T-helper 1 cell (primary cell): ENCODE measurements around the gene GPC6.

Experiments used
- DNase-seq, 5 donors: peaks; one replicate each; pipeline ENCODE4 v3.0.0-alpha.2; 2012 to 2020

GPC6 gene

GRCh38 chr13:94233401-94233800, 1006.8 kb downstream of the GPC6 start:
- DNase-seq: no peak

- no peak for DNase-seq
Measured at GRCh38 chr13:94233837-94234236, 1007.2 kb downstream of the GPC6 start.

GRCh38 chr13:94234738-94235137, 1008.1 kb downstream of the GPC6 start:
- no peak for DNase-seq

GRCh38 chr13:94236132-94236531, 1009.5 kb downstream of the GPC6 start:
- DNase-seq: no peak

GRCh38 chr13:94236872-94237271, 1010.3 kb downstream of the GPC6 start:
- DNase-seq: peak in 1 of 5 donors; percentile 47

GRCh38 chr13:94239135-94239534, 1012.5 kb downstream of the GPC6 start:
- DNase-seq: peak in 1 of 5 donors; percentile 23

GRCh38 chr13:94242554-94242953, 1015.9 kb downstream of the GPC6 start:
- no peak for DNase-seq

- DNase-seq: no peak
Measured at GRCh38 chr13:94243551-94243950, 1016.9 kb downstream of the GPC6 start.

GRCh38 chr13:94246495-94246894, 1019.9 kb downstream of the GPC6 start:
- DNase-seq: no peak

- no peak for DNase-seq
Measured at GRCh38 chr13:94247890-94248289, 1021.3 kb downstream of the GPC6 start.

GRCh38 chr13:94248454-94249228, 1022.0 kb downstream of the GPC6 start:
- DNase-seq: no peak

GRCh38 chr13:94249512-94249911, 1022.9 kb downstream of the GPC6 start:
- DNase-seq: no peak

- no peak for DNase-seq
Measured at GRCh38 chr13:94251831-94252608, 1025.4 kb downstream of the GPC6 start.

GRCh38 chr13:94254737-94255136, 1028.1 kb downstream of the GPC6 start:
- no peak for DNase-seq

- no peak for DNase-seq
Measured at GRCh38 chr13:94256721-94257120, 1030.1 kb downstream of the GPC6 start.

- DNase-seq: no peak
Measured at GRCh38 chr13:94259984-94260383, 1033.4 kb downstream of the GPC6 start.

GRCh38 chr13:94261163-94261562, 1034.6 kb downstream of the GPC6 start:
- DNase-seq: no peak

- no peak for DNase-seq
Measured at GRCh38 chr13:94263038-94263437, 1036.4 kb downstream of the GPC6 start.

GRCh38 chr13:94267581-94268366, 1041.2 kb downstream of the GPC6 start:
- no peak for DNase-seq

GRCh38 chr13:94268661-94269060, 1042.1 kb downstream of the GPC6 start:
- no peak for DNase-seq

GRCh38 chr13:94269557-94269956, 1043.0 kb downstream of the GPC6 start:
- no peak for DNase-seq

- DNase-seq: no peak
Measured at GRCh38 chr13:94270556-94270955, 1043.9 kb downstream of the GPC6 start.

GRCh38 chr13:94272038-94272437, 1045.4 kb downstream of the GPC6 start:
- DNase-seq: no peak
